ENCODE results near the gene SLC22A2.

Gene SLC22A2

GRCh38 chr6:160263196-160263939, 4.7 kb upstream of the SLC22A2 start:
- TF ChIP-seq TAF1 (IDR thresholded peaks at IDR 0.05; ENCODE audit: borderline replicate concordance, insufficient read depth, low read length) (no peak), POLR2AphosphoS5 (IDR thresholded peaks at IDR 0.05; ENCODE audit: low read depth, low read length) (no peak)

GRCh38 chr6:160261991-160262680, 3.5 kb upstream of the SLC22A2 start:
- TF ChIP-seq POLR2AphosphoS5 (IDR thresholded peaks at IDR 0.05; ENCODE audit: low read depth, low read length): no peak
- TF ChIP-seq TAF1 (IDR thresholded peaks at IDR 0.05; ENCODE audit: borderline replicate concordance, insufficient read depth, low read length): no peak
- TF ChIP-seq REST (IDR thresholded peaks at IDR 0.05; ENCODE audit: insufficient read depth in 1 of 2, low read depth in 2 of 2, low read length in 2 of 2): no peak
- no peak for TF ChIP-seq FOXP2 (optimal IDR thresholded peaks at IDR 0.05; ENCODE audit: borderline replicate concordance, extremely low read depth, extremely low read length, insufficient read depth)
- no peak for TF ChIP-seq SIN3A (IDR thresholded peaks at IDR 0.05; ENCODE audit: borderline replicate concordance, insufficient read depth, low read length)

DNA sequence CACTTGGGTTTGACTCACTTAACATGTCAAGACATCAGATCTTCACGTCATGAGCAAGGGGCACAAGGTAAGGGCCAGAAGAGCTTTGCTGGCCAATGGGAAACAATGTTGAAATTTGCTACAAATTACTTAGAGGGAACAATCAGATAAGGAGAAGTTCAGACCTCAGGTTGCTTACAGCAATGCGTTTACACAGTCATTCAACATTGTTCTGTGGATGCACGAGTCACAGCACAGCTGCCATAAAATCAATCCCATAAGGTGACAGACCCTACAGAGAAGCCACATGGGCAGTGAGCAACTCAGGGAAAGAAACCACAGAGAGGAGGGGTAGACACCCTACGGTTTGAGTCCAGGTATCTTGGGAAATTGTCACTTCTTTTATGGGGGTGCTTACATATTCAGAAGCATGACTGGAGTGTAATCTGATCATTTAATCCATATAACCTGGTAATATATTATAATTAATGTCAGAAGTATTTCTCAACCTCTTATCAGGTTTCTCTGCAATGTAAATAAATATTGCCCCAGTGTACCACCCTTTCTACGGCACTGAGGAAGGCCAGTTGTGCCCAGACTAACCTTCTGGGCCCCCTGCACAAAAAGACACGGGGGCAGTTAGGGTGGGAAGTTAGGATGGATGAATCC, 2.3 kb upstream of the SLC22A2 start:
- TF ChIP-seq POLR2AphosphoS5 (IDR thresholded peaks at IDR 0.05; ENCODE audit: low read depth, low read length) (no peak), SIN3A (IDR thresholded peaks at IDR 0.05; ENCODE audit: borderline replicate concordance, insufficient read depth, low read length) (no peak), REST (IDR thresholded peaks at IDR 0.05; ENCODE audit: insufficient read depth in 1 of 2, low read depth in 2 of 2, low read length in 2 of 2) (no peak), TAF1 (IDR thresholded peaks at IDR 0.05; ENCODE audit: borderline replicate concordance, insufficient read depth, low read length) (no peak), FOXP2 (optimal IDR thresholded peaks at IDR 0.05; ENCODE audit: borderline replicate concordance, extremely low read depth, extremely low read length, insufficient read depth) (no peak)

DNA sequence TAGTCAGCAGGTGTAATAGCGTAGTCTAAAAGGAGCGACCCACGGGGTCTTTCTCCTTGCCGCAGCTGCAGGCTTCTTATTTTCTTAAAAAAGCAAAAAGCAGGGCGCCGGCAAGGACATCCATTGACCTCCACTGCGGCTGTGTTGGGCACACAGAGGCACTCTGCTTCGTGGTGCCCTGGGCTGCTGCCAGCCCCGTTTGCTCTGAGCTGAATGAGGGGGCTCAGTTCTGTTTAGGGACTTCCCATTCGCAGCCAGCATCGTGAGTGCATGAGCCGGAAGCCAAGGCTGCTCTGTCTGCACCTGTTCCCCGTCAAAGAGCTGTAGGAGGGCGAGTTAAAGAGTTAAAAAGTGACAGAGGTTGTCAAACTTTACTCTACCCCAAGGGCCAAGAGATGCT, 1.7 kb upstream of the SLC22A2 start:
- TF ChIP-seq TAF1 (IDR thresholded peaks at IDR 0.05; ENCODE audit: borderline replicate concordance, insufficient read depth, low read length) (no peak), REST (IDR thresholded peaks at IDR 0.05; ENCODE audit: insufficient read depth in 1 of 2, low read depth in 2 of 2, low read length in 2 of 2) (no peak), SIN3A (IDR thresholded peaks at IDR 0.05; ENCODE audit: borderline replicate concordance, insufficient read depth, low read length) (no peak), POLR2AphosphoS5 (IDR thresholded peaks at IDR 0.05; ENCODE audit: low read depth, low read length) (no peak), FOXP2 (optimal IDR thresholded peaks at IDR 0.05; ENCODE audit: borderline replicate concordance, extremely low read depth, extremely low read length, insufficient read depth) (no peak)

DNA sequence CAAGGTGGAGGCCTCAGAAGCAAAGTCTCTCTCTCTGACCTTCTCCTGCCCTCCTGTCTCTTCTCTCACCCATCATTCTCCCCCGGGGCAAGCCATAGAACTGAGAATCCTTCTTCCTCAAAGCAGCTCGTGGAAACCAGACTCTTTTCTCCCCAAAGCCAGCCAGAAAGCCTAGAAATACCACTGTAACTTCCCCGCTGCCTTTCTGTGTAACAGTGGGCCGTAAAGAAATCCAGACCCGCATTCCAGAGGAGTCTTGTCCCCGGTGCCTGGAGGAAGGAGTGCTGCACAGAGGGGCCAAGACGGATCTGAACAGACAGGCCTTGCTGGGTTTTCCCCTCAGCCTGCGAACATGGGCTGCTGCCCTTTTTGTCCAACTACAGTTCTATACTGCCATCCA, 977 bp upstream of the SLC22A2 start:
- TF ChIP-seq SIN3A (IDR thresholded peaks at IDR 0.05; ENCODE audit: borderline replicate concordance, insufficient read depth, low read length) (no peak), FOXP2 (optimal IDR thresholded peaks at IDR 0.05; ENCODE audit: borderline replicate concordance, extremely low read depth, extremely low read length, insufficient read depth) (no peak), REST (IDR thresholded peaks at IDR 0.05; ENCODE audit: insufficient read depth in 1 of 2, low read depth in 2 of 2, low read length in 2 of 2) (no peak), POLR2AphosphoS5 (IDR thresholded peaks at IDR 0.05; ENCODE audit: low read depth, low read length) (no peak), TAF1 (IDR thresholded peaks at IDR 0.05; ENCODE audit: borderline replicate concordance, insufficient read depth, low read length) (no peak)
